ENCODE results near the gene KCNQ1.

DNA sequence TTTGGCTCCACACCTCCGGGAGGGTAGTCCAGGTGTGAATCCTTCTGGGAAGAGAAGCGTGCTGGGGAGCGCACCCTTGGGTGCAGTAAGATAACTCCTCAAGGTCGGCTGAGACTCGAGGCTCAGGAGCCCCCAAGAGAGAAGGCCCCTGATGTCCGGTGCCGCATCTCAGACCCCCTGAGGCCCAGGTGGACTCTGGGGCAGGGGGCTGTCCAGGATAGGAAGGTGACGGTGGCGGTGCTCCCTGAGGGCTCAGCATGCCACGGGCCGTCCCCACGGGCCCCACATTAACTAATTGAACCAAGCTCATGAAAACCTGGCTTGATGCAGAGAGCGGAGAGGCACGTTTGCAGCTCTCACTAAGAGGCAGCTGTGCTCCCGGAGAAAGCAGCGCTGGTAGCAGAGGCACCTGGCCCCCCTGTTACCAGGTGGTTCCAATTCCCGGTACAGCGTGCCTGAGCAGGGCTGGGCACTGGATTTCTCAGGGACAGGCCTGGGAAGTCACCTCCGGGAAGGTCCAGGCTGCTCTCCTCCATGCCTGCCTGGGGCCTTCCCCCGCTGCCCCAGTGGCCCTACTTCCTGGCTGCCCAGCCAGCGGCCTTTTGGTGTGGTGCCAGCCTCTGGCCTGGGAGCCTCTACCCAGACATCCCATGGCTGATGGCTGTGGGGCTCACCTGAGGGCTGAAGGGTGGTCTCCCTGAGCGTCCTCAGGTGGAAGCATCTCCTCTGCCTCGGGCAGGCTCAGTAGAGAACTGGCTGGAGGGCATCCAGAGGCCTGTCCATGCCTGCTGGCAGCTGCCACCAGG, 1.1 kb downstream of the KCNQ1 start:
- TF ChIP-seq, protein P1, sequence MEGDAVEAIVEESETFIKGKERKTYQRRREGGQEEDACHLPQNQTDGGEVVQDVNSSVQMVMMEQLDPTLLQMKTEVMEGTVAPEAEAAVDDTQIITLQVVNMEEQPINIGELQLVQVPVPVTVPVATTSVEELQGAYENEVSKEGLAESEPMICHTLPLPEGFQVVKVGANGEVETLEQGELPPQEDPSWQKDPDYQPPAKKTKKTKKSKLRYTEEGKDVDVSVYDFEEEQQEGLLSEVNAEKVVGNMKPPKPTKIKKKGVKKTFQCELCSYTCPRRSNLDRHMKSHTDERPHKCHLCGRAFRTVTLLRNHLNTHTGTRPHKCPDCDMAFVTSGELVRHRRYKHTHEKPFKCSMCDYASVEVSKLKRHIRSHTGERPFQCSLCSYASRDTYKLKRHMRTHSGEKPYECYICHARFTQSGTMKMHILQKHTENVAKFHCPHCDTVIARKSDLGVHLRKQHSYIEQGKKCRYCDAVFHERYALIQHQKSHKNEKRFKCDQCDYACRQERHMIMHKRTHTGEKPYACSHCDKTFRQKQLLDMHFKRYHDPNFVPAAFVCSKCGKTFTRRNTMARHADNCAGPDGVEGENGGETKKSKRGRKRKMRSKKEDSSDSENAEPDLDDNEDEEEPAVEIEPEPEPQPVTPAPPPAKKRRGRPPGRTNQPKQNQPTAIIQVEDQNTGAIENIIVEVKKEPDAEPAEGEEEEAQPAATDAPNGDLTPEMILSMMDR (IDR thresholded peaks at IDR 0.05) = no peak
- TF ChIP-seq POLR2AphosphoS5 (IDR thresholded peaks at IDR 0.05) = no peak

All from upper lobe of left lung (tissue), 4 donors.